Kidney (tissue), 14 donors: ENCODE results near the gene SMIM33. TPM values are rescaled to one million over a fixed set of nuclear protein-coding genes. Genes with fewer than 3 reads are reported as not detected.

Experiments
- DNase-seq, 5 donors: peaks; one replicate each; pipeline ENCODE4 v3.0.0-alpha.2; 2013 to 2020
- FAIRE-seq: peaks from 2 replicates; lab custom pipeline; 2012; peaks lifted over from hg19 to GRCh38; lab: Jason Lieb, UNC
- H3K27ac ChIP-seq, 2 donors: one replicate each; pipeline ENCODE4 v1.7.0; 2013; ENCODE audit warnings: low read depth in 2 of 2, low read length in 2 of 2, inconsistent platforms in 1 of 2
- H3K27me3 ChIP-seq: one replicate; pipeline ENCODE4 v1.7.1; 2013; ENCODE audit warnings: low read length, inconsistent platforms; ENCODE audit not compliant: control insufficient read depth, insufficient read depth
- H3K36me3 ChIP-seq, 3 donors: one replicate each; pipeline versions ENCODE4 v1.7.0 to v1.7.1; 2013; ENCODE audit warnings: low read length in 3 of 3, control low read depth in 1 of 3, inconsistent platforms in 1 of 3; ENCODE audit not compliant: insufficient read depth in 3 of 3, control insufficient read depth in 2 of 3
- H3K4me1 ChIP-seq, 3 donors: one replicate each; pipeline versions ENCODE4 v1.7.0 to v1.7.1; 2013; ENCODE audit warnings: low read length in 3 of 3, inconsistent platforms in 1 of 3, low read depth in 1 of 3; ENCODE audit not compliant: control insufficient read depth in 2 of 3, insufficient read depth in 2 of 3
- H3K4me3 ChIP-seq, 3 donors: one replicate each; pipeline versions ENCODE4 v1.7.0 to v1.8.1; 2013; ENCODE audit warnings: low read length in 3 of 3, control low read depth in 1 of 3, inconsistent platforms in 1 of 3
- H3K9ac ChIP-seq, 3 donors: one replicate each; pipeline versions ENCODE4 v1.7.0 to v1.7.1; 2013; ENCODE audit warnings: low read length in 3 of 3, control low read depth in 1 of 3, inconsistent platforms in 1 of 3
- H3K9me3 ChIP-seq, 3 donors: one replicate each; pipeline versions ENCODE4 v1.7.0 to v1.7.1; 2013; ENCODE audit warnings: low read length in 3 of 3, control low read depth in 1 of 3, inconsistent platforms in 1 of 3; ENCODE audit not compliant: control insufficient read depth in 2 of 3, insufficient read depth in 1 of 3
- CTCF ChIP-seq: IDR thresholded peaks from 3 replicates; pipeline ENCODE4 v1.5.1; 2012; ENCODE audit warnings: mild to moderate bottlenecking, moderate library complexity, borderline replicate concordance; ENCODE audit not compliant: insufficient read depth; ENCODE audit errors: extremely low read depth
- intact Hi-C: fragments of 100-400 bp; cut with DNase I; formaldehyde crosslinking; loops from one replicate; pipeline ENCODE4 v1.11.1; 2022
- polyA plus RNA-seq: library from polyadenylated mRNA; stranded (reverse); fragments of 350-450 nt; fragmentation: Illumina TruSeq; extraction: RNeasy Lipid Tissue Mini Kit (QIAGEN cat#74804); gene quantifications from one replicate; pipeline ENCODE4 v1.2.3, GENCODE V29; 2014; ENCODE audit warnings: low read depth, low replicate concordance; ENCODE audit not compliant: insufficient read depth
- total RNA-seq: library from RNA; stranded (reverse); fragmentation: NEBNext Ultra II Directional; extraction: Animal tissue kit (Norgen Biotek cat#: 25700); gene quantifications from one replicate; pipeline ENCODE4 v1.2.1, GENCODE V29; 2021
- donor health status: control.
- donor health status: control.
- donor health status: control.
- donor health status: control.
- donor health status: control.
- donor health status: DM: yes; HTN: yes; CAD: no.
- donor health status: Normal renal cell carcinoma (clear cell type).

Gene SMIM33
- total and polyA plus RNA-seq, 2 donors from 2014 or later, result 0.13 TPM; not detected in 1

DNA sequence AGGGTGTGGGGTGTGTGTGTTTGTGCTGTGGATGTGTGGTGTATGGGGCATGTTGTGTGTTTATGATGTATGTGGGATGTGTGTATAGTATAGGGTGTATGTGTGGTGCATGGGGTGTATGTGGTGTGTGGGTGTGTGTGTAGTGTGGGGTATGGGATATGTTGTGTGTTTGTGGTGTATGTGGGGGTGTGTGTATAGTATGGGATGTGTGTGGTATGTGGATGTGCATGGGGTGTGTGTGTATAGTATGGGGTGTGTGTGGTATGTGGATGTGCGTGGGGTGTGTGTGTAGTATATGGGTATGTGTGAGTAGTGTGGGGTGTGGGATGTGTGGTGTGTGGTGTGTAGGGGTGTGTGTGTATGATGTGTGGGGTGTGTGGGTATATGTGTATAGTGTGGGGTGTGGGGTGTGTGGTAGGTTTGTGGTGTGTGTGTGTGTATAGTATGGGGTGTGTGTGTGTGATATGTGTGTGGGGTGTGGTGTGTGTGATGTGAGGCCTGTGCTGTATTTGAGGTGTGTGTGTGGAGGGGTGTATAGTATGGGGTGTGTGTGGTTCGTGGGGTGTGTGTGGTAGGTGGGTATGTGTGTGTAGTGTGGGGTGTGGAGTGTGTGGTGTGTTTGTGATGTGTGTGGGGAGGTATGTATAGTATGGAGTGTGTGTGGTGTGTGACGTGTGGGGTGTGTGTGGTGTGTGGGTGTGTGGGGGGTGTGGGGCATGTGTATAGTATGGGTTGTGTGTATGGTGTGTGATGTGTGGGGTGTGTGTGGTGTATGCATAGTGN lies 18.7 kb upstream of the SMIM33 start:
- TF ChIP-seq CTCF, result no peak
- Histone ChIP-seq H3K27me3 (no peaks in the 10 kb centered on the region), H3K4me3 (no peak overlapping the region), H3K9me3 (no peaks in the 10 kb centered on the region), H3K4me1 (no peaks in the 10 kb centered on the region), H3K36me3 (no peaks in the 10 kb centered on the region), H3K9ac (no peak overlapping the region), H3K27ac (no peak overlapping the region)
- no peak for DNase-seq
- intact Hi-C loops, result no loop called here
- no peak for FAIRE-seq

DNA sequence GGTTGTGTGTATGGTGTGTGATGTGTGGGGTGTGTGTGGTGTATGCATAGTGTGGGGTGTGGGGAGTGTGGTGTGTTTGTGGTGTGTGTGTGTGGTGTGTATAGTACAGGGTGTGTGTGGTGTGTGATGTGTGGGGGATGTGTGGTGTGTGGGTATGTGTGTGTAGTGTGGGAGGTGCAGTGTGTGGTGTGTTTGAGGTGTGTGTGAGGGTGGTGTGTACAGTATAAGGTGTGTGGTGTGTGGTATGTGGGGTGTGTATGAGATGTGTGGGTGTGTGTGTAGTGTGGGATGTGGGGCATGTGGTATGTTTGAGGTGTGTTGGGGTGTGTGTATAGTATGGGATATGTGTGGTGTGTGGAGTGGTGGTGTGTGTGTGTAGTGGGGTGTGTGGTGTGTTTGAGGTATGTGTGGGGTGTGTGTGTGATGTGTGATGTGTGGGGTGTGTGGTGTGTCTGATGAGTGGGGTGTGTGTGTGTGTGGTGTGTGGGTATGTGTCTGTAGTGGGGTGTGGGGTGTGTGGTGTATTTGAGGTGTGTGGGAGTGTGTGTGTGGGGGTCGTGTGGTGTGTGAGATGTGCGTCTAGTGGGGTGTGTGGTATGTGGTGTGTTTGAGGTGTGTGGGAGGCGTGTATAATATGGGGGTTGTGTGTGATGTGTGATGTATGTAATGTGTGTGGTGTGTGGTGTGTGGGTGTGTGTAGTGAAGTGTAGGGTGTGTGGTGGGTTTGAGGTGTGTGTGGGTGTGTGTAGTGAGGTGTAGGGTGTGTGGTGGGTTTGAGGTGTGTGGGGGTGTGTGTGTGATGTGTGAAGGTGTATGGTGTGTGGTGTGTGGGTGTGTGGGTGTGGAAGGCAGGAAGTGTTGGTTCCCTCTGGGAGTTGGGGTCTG lies 16.9 kb upstream of the SMIM33 start:
- Histone ChIP-seq H3K4me1 (no peaks in the 10 kb centered on the region), H3K9ac (no peak overlapping the region), H3K27me3 (no peaks in the 10 kb centered on the region), H3K36me3 (no peaks in the 10 kb centered on the region), H3K27ac (no peak overlapping the region), H3K9me3 (no peaks in the 10 kb centered on the region), H3K4me3 (peak overlapping the region in 1 of 3 donors; percentile 11)
- intact Hi-C loops, result no loop called here
- TF ChIP-seq CTCF, result no peak
- DNase-seq (no peak), FAIRE-seq (no peak)

- peak in 1 of 5 donors; percentile 22 for DNase-seq
- no peak for FAIRE-seq
These were observed 16.1 kb upstream of the SMIM33 start for GRCh38 chr5:139454568-139455290.

More at GRCh38 chr5:139454568-139455290, 16.1 kb upstream of the SMIM33 start:
- Histone ChIP-seq H3K9me3 (no peaks in the 10 kb centered on the region), H3K9ac (no peak overlapping the region), H3K4me1 (no peaks in the 10 kb centered on the region), H3K36me3 (no peaks in the 10 kb centered on the region), H3K27ac (no peak overlapping the region), H3K27me3 (no peaks in the 10 kb centered on the region), H3K4me3 (no peak overlapping the region)
- TF ChIP-seq CTCF, result no peak
- intact Hi-C loops, result no loop called here
